ENCODE results near the gene CTXND2.
A peak's percentile ranks its signal among the peaks of the same experiment; 100 is the strongest.
"Not testable (repeated sequence)": the region's sequence is repeated elsewhere in the genome, so short reads cannot be mapped to it uniquely, and the experiment has no call there.

CTXND2 gene

DNA sequence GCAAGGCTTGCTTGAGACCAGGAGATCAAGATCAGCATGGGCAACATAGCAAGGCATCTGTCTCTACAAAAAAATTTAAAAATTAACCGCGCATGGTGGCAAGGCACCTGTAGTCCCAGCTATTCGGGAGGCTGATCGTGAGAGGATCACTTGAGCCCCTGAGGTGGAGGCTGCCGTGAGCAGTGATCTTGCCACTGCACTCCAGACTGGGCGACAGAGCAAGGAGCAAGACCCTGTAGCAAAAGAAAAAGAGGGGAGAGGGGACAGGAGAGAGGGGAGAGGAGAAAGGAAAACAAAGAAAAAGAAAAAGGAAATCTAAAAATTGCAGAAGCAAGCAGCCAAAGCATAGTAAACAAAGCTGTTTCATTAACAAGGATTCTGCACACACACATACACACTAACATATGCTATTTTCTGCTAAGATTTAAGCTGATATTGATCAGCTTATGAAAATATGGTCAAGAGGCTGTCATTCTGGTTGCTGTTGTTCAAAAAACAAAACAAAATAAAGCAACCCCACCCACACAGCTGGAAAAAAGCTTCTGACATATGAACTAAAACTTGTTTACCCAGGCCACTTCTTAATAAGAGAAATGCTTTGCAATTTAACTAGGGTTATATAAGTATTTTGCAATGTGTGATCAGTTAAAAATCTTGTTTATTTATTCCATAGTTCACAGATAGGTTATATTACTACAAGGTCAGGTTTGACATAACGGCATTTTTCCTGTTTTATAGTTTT is 12.3 kb upstream of the CTXND2 start:
- H2AFZ ChIP-seq (ENCODE audit: low read depth, low read length) = no peak overlapping the region
- no peaks in the 10 kb centered on the region for H3K27me3 ChIP-seq (ENCODE audit: insufficient read depth, low read length)
- peak overlapping the region; percentile 87 for H3K4me3 ChIP-seq (ENCODE audit: low read length)
- H3K9me3 ChIP-seq (ENCODE audit: low read length) = peaks cover 3% of the 10 kb centered on the region
- peaks cover 17% of the 10 kb centered on the region for H3K4me1 ChIP-seq (ENCODE audit: insufficient read depth, low read length)
- H3K36me3 ChIP-seq (ENCODE audit: insufficient read depth, low read length) = peaks cover 5% of the 10 kb centered on the region

DNA sequence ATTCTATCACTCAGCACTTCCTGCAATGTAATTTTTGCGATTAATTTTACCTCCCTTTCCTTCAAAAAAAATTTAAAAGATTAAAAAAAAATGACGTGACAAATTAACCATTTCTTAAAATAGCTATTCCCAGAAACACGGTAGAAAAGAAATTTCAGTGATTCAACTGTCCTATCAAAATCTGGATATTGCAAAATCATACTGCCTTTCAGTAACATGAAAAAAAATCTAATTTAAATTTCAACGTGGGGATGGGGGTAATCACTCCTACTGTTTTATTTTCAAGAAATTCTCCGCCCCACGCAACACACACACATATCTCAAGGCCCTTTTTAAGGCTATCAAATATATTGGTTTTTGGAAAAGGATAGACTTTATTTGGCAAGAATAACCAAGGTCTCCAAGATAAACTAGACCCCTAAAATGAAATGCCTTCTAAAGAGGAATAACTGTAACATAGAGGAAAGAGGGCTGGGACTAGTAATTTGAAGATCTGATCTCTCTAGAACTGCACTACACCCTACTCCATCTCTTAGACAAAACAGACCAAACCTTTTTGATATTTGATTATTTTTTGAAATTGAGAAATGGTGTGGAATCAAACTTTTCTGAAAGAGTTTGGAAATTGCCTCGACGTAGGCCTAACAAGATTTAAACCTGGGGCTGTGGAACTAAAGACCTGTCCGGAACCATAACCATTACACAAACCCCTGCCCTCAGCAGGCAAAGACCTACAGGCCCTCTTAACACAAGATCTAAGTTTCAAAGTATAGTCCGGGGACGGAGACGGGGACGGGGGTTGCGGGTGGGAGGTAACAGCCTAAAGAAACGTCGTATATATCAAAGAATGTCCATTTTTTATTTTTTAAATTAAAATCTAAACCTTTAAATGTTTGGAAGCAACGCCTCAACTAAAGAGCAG is 11.5 kb upstream of the CTXND2 start:
- peak overlapping the region; percentile 94 for H2AFZ ChIP-seq (ENCODE audit: low read depth, low read length)
- H3K4me3 ChIP-seq (ENCODE audit: low read length) = peak overlapping the region; percentile 87
- H3K4me1 ChIP-seq (ENCODE audit: insufficient read depth, low read length) = peaks cover 14% of the 10 kb centered on the region
- no peaks in the 10 kb centered on the region for H3K27me3 ChIP-seq (ENCODE audit: insufficient read depth, low read length)
- peaks cover 3% of the 10 kb centered on the region for H3K9me3 ChIP-seq (ENCODE audit: low read length)
- peaks cover 5% of the 10 kb centered on the region for H3K36me3 ChIP-seq (ENCODE audit: insufficient read depth, low read length)

DNA sequence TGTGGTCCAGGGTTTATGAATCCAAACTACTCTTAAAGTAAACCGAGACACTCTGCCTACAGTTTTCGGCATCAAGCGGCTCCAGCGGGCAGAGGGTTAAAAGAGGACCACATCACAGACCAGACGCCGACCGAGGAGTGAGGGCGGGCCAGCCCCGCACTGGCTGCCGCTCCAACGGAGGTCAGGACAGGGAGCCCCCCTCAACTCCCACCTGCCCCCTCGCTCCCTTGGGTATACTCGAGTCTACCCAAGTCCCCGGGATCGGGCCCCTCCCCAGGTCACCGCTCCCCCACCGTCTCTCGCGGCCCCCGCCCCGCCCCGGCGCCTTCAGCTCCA is 10.8 kb upstream of the CTXND2 start:
- Histone ChIP-seq H3K9me3 (ENCODE audit: low read length) (peaks cover 3% of the 10 kb centered on the region), H3K4me3 (ENCODE audit: low read length) (peak overlapping the region; percentile 87), H3K36me3 (ENCODE audit: insufficient read depth, low read length) (peaks cover 5% of the 10 kb centered on the region), H3K27me3 (ENCODE audit: insufficient read depth, low read length) (no peaks in the 10 kb centered on the region), H2AFZ (ENCODE audit: low read depth, low read length) (peak overlapping the region; percentile 94), H3K4me1 (ENCODE audit: insufficient read depth, low read length) (peaks cover 12% of the 10 kb centered on the region)

DNA sequence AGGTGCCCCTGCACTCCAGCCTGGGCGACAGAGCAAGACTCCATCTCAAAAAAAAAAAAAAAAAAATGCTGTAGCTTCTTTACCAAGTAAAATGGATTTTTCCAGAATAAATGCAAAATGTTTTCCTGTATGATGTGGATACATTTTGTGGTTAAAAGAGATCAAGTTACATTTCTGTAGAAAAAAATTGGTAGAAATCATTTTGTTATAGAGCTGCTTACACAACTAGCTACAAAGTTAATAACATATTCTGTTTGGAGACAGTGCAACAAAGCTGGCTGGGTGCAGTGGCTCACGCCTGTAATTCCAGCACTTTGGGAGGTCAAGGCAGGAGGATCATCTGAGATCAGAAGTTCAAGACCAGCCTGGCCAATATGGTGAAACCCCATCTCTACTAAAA is 8.0 kb upstream of the CTXND2 start:
- not testable (repeated sequence) for H3K4me3 ChIP-seq (ENCODE audit: low read length)

DNA sequence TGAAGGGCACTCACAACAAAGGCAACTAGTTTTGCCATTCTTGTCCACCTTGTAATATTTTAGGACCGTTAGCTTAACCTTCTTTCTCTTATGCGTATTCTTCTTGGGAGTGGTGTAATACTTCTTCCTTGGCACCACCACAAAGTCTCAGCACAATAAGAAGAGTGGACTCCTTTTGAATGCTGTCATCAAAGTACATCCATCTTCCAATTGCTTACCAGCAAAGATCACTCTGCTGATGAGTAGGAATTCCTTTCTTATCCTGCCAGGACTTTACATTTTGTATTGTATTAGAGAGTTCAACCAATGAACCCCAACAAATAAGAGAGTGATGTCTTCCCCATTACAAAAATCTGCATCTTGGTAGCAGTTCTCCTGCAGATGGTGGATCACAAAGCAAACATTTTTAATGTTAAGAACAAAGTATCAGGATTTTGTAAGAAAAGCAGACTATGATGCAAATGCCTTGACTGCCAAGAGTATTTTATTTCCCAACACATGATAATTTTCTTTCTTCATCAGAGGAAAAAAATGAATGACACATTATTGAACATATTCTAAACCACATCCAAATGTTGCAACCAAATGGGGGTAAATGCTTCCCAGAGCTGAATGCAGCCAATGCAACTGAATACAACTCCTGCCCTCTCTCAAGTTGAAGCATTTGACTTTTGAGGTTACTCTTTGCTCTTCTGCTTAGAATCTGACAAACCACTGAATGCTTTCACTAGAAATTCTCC is 5.4 kb upstream of the CTXND2 start:
- Histone ChIP-seq H3K9me3 (ENCODE audit: low read length) (no peaks in the 10 kb centered on the region), H3K27me3 (ENCODE audit: insufficient read depth, low read length) (no peaks in the 10 kb centered on the region), H3K4me1 (ENCODE audit: insufficient read depth, low read length) (no peaks in the 10 kb centered on the region), H3K4me3 (ENCODE audit: low read length) (no peak overlapping the region), H2AFZ (ENCODE audit: low read depth, low read length) (no peak overlapping the region), H3K36me3 (ENCODE audit: insufficient read depth, low read length) (no peaks in the 10 kb centered on the region)

More for the DNA sequence above, 8.0 kb upstream of the CTXND2 start:
- H3K36me3 ChIP-seq (ENCODE audit: insufficient read depth, low read length); H3K27me3 ChIP-seq (ENCODE audit: insufficient read depth, low read length); H2AFZ ChIP-seq (ENCODE audit: low read depth, low read length); H3K9me3 ChIP-seq (ENCODE audit: low read length): not testable (repeated sequence)
- peaks cover 12% of the 10 kb centered on the region for H3K4me1 ChIP-seq (ENCODE audit: insufficient read depth, low read length)

DNA sequence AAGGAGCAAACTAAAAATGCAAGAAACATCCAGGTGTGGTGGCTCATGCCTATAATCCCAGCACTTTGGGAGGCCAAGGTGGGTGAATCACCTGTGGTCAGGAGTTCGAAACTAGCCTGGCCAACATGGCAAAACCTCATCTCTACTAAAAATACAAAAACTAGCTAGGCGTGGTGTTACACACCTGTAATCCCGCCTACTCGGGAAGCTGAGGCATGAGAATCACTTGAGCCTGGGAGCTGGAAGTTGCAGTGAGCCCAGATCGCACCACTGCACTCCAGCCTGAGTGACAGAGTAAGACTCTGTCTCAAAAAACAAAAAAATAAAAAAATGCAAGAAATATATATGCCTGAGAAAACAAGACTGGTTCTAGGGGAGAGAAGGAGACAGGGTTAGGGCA is 3.8 kb upstream of the CTXND2 start:
- not testable (repeated sequence) for H3K4me3 ChIP-seq (ENCODE audit: low read length); H3K9me3 ChIP-seq (ENCODE audit: low read length); H3K4me1 ChIP-seq (ENCODE audit: insufficient read depth, low read length); H2AFZ ChIP-seq (ENCODE audit: low read depth, low read length); H3K36me3 ChIP-seq (ENCODE audit: insufficient read depth, low read length); H3K27me3 ChIP-seq (ENCODE audit: insufficient read depth, low read length)

DNA sequence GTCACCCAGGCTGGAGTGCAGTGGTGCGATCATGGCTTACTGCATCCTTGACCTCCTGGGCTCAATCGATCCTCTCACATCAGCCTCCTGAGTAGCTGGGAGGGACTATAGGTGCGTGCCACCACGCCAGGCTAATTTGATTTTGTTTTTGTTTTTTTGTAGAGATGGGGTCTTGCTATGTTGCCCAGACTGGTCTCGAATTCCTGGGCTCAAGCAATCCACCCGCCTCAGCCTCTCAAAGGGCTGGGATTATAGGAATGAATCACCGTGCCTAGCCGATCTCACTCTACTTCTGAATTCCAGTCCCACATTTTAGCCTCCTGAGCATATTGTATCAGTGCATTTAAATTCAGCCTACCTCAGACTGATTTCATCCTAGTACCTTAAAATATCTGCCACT is 1.8 kb downstream of the CTXND2 start:
- Histone ChIP-seq H3K27me3 (ENCODE audit: insufficient read depth, low read length) (no peaks in the 10 kb centered on the region), H2AFZ (ENCODE audit: low read depth, low read length) (no peak overlapping the region), H3K4me1 (ENCODE audit: insufficient read depth, low read length) (no peaks in the 10 kb centered on the region), H3K36me3 (ENCODE audit: insufficient read depth, low read length) (no peaks in the 10 kb centered on the region), H3K4me3 (ENCODE audit: low read length) (no peak overlapping the region), H3K9me3 (ENCODE audit: low read length) (no peaks in the 10 kb centered on the region)

DNA sequence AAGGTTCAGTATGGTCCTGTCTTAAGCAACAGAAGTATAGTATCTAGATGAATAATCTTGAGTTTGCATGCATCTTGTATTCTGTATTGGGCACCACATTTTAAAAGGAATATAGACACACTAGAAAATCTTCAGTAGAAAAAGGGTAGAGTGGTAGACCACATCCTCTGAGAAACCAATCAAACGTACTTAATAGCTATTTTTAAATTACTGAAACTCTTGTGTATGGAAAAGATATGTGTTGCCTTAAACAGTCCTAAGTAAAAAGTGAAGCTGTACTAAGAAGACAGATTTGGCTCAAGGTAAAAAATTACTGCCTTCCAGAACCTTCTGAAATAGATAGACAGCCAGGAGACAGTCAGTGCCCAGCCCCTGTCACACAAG is 3.1 kb downstream of the CTXND2 start:
- no peaks in the 10 kb centered on the region for H3K27me3 ChIP-seq (ENCODE audit: insufficient read depth, low read length)
- H3K4me1 ChIP-seq (ENCODE audit: insufficient read depth, low read length) = no peaks in the 10 kb centered on the region
- no peaks in the 10 kb centered on the region for H3K9me3 ChIP-seq (ENCODE audit: low read length)
- H2AFZ ChIP-seq (ENCODE audit: low read depth, low read length) = no peak overlapping the region
- H3K4me3 ChIP-seq (ENCODE audit: low read length) = no peak overlapping the region
- no peaks in the 10 kb centered on the region for H3K36me3 ChIP-seq (ENCODE audit: insufficient read depth, low read length)

DNA sequence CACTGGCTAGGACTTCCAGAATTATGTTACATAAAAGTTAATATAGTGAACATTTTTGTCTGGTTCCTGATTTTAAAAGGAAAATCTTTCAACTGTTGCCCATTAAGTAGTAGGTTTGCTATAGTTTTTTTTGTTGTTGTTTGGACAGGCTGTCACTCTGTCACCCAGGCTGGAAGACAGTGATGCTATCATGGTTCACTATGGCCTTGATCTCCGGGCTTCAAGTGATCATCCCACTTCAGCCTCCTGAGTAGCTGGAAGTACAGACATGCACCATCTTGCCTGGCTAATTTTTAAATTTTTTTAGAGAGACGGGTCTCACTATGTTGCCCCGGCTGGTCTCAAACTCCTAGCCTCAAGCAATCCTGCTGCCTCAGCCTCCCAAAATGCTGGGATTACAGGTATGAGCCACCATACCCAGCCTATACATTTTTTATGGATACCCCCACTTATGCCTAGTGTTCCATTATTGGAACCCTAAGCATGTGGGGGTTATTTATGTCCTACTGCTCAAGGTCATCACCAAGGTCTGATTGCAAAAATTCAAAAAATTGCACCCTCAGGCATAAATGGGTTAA is 6.5 kb downstream of the CTXND2 start:
- H3K9me3 ChIP-seq (ENCODE audit: low read length) = no peaks in the 10 kb centered on the region
- H3K36me3 ChIP-seq (ENCODE audit: insufficient read depth, low read length) = no peaks in the 10 kb centered on the region
- no peaks in the 10 kb centered on the region for H3K27me3 ChIP-seq (ENCODE audit: insufficient read depth, low read length)
- no peak overlapping the region for H2AFZ ChIP-seq (ENCODE audit: low read depth, low read length)
- no peaks in the 10 kb centered on the region for H3K4me1 ChIP-seq (ENCODE audit: insufficient read depth, low read length)
- H3K4me3 ChIP-seq (ENCODE audit: low read length) = no peak overlapping the region

DNA sequence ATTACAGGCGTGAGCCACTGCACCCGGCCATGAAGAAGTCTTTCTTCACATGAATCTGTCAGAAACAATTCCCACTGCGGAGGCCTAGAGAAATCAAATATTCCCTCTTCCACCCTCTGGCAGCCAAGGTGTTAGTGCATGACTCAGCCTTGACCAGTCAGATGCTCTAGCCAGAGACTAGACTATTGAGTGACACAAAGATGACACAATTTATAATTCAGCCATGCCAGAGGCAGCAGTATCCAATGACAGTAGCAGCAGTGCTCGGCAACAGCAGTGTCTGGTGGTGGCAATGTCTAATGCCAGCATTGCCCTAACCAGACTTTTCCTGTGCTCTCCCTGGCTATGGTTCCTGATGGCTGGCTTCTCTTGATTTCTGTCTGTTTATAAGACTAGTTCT is 8.7 kb downstream of the CTXND2 start:
- Histone ChIP-seq H3K4me3 (ENCODE audit: low read length) (no peak overlapping the region), H3K4me1 (ENCODE audit: insufficient read depth, low read length) (no peaks in the 10 kb centered on the region), H3K27me3 (ENCODE audit: insufficient read depth, low read length) (no peaks in the 10 kb centered on the region), H2AFZ (ENCODE audit: low read depth, low read length) (no peak overlapping the region), H3K36me3 (ENCODE audit: insufficient read depth, low read length) (no peaks in the 10 kb centered on the region), H3K9me3 (ENCODE audit: low read length) (no peaks in the 10 kb centered on the region)

DNA sequence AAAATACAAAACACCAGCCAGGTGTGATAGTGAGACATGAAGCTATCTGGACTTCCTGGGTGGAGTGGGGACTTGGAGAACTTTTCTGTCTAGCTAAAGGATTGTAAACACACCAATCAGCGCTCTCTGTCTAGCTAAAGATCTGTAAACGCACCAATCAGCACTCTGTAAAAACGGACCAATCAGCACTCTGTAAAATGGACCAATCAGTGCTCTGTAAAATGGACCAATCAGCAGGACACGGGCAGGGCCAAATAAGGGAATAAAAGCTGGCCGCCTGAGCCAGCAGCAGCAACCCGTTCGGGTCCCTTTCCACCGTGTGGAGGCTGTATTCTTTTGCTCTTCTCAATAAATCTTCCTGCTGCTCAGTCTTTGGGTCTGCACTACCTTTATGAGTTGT is 12.9 kb downstream of the CTXND2 start:
- H3K4me3 ChIP-seq (ENCODE audit: low read length); H3K27me3 ChIP-seq (ENCODE audit: insufficient read depth, low read length); H2AFZ ChIP-seq (ENCODE audit: low read depth, low read length): not testable (repeated sequence)

DNA sequence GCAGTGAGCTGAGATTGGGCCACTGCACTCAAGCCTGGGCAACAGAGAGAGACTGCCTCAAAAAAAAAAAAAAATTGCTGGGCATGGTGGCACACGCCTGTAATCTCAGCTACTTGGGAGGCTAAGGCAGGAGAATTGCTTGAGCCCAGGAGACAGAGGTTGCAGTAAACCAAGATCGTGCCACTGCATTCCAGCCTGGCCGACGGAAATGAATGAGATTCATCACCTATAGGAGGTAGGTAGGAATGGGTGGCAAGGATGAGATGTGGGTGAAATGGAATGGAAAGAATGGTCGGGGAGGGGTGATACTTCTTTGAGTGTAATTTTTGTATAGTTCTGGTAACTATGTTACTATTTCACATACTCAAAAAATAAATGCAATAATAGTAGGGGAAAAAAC is 15.4 kb downstream of the CTXND2 start:
- Histone ChIP-seq H3K4me1 (ENCODE audit: insufficient read depth, low read length) (no peaks in the 10 kb centered on the region), H3K4me3 (ENCODE audit: low read length) (no peak overlapping the region)

More for the DNA sequence above, 12.9 kb downstream of the CTXND2 start:
- H3K4me1 ChIP-seq (ENCODE audit: insufficient read depth, low read length); H3K9me3 ChIP-seq (ENCODE audit: low read length); H3K36me3 ChIP-seq (ENCODE audit: insufficient read depth, low read length): not testable (repeated sequence)

DNA sequence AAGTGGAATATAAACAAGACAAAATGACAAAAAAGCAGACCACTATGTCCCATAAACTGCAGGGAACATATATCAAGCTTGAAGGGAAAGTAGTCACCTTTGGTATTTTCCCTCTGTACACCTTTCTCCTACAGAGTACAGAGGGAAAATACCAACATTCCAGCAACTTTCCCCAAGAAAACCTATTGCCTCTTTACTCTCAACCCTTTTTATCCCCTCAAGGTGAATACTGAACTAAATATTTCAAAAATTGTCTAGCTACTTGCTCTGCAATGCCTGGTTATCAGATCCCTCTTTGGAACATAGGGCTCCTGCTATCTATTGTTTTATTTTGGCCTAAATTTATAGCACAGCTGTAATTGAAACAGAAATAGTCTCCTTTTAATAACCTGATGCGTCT is 15.8 kb downstream of the CTXND2 start:
- H3K4me3 ChIP-seq (ENCODE audit: low read length) = no peak overlapping the region
- H3K36me3 ChIP-seq (ENCODE audit: insufficient read depth, low read length) = no peaks in the 10 kb centered on the region
- H3K27me3 ChIP-seq (ENCODE audit: insufficient read depth, low read length) = no peaks in the 10 kb centered on the region
- no peaks in the 10 kb centered on the region for H3K4me1 ChIP-seq (ENCODE audit: insufficient read depth, low read length)
- no peak overlapping the region for H2AFZ ChIP-seq (ENCODE audit: low read depth, low read length)
- no peaks in the 10 kb centered on the region for H3K9me3 ChIP-seq (ENCODE audit: low read length)

More for the DNA sequence above, 15.4 kb downstream of the CTXND2 start:
- no peaks in the 10 kb centered on the region for H3K9me3 ChIP-seq (ENCODE audit: low read length)
- H2AFZ ChIP-seq (ENCODE audit: low read depth, low read length) = no peak overlapping the region
- no peaks in the 10 kb centered on the region for H3K27me3 ChIP-seq (ENCODE audit: insufficient read depth, low read length)
- H3K36me3 ChIP-seq (ENCODE audit: insufficient read depth, low read length) = no peaks in the 10 kb centered on the region

All from neuron (in vitro differentiated cells).